Measurements from ENCODE around the gene PLD1. TPM values are rescaled to one million over a fixed set of nuclear protein-coding genes. Genes with fewer than 3 reads are reported as not detected.

PLD1 gene
- total RNA-seq, 1 donor from 2014 or later, result 8.8 TPM

DNA sequence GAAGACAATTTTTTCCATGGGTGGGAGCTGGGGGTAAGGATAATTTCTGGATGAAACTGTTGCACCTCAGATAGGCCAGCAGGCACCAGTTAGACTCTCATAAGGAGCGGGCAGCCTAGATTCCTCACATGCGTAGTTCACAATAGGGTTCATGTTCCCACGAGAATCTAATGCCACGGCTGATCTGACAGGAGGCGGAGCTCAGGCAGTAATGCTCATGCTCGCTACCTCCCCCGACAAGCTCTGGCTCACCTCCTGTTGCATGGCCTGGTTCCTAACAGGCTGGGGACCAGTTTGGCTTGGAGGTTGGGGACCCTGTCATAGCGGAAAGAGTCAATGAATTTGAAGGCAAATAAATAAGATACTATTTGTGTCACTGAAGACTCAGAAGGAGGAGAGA is 105.5 kb downstream of the PLD1 start:
- Histone ChIP-seq H3K4me1 (peaks cover 0 to 5% of the 10 kb centered on the region in 2 donors), H3K27me3 (no peaks in the 10 kb centered on the region), H3K4me3 (no peak overlapping the region), H3K27ac (no peak overlapping the region), H3K9me3 (peaks cover 0 to 11% of the 10 kb centered on the region in 2 donors), H3K36me3 (peaks cover 0 to 7% of the 10 kb centered on the region in 2 donors)
- TF ChIP-seq, protein P1, sequence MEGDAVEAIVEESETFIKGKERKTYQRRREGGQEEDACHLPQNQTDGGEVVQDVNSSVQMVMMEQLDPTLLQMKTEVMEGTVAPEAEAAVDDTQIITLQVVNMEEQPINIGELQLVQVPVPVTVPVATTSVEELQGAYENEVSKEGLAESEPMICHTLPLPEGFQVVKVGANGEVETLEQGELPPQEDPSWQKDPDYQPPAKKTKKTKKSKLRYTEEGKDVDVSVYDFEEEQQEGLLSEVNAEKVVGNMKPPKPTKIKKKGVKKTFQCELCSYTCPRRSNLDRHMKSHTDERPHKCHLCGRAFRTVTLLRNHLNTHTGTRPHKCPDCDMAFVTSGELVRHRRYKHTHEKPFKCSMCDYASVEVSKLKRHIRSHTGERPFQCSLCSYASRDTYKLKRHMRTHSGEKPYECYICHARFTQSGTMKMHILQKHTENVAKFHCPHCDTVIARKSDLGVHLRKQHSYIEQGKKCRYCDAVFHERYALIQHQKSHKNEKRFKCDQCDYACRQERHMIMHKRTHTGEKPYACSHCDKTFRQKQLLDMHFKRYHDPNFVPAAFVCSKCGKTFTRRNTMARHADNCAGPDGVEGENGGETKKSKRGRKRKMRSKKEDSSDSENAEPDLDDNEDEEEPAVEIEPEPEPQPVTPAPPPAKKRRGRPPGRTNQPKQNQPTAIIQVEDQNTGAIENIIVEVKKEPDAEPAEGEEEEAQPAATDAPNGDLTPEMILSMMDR (IDR thresholded peaks at IDR 0.05), result no peak
- no peak for DNase-seq (ENCODE audit: low spot score in 2 of 2)
- intact Hi-C loops (cut with DNase I), result loop anchor here (1.0 to 5.0 kb wide), 2 partner anchors 53 to 67 kb away; no protein-coding TSS in a partner anchor

DNA sequence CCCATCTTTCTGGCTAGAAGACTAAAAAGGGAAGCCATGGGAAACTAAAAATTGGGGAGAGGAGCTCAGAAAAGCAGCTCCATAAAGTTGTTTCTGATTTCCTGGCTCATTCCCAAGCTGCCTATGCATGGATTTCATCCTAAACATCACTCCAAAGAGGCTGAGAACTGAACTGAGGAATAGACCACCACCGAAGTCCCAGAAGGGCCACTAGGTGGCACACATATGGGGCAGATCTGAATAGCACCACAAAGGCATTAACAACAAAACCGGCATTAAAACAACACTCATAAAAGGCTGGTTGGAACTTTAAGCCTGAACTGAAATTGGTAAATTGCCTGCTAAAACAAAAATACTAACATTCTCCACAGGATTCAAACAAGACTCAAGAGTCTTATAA is 106.3 kb downstream of the PLD1 start:
- intact Hi-C loops (cut with DNase I), result loop anchor here (1.0 kb wide), 1 partner anchor 68 kb away; no protein-coding TSS in a partner anchor

DNA sequence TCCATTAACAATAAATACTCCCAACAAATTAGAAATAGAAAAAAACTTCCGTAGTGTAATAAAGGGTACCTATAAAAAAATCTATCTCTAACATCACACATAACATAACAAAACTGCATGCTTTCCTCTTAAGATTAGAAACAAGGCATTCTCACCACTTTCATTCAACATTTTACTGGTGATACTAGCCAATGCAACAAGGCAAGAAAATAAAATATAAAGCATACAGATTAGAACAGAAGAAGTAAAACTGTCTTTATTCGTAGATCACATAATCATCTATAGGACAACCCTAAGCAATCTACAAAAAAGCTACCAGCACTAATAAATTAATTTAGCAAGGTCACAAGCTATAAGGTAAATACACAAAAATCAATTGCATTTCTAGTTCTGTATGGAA is 107.1 kb downstream of the PLD1 start:
- H3K4me3 ChIP-seq, result no peak overlapping the region
- no peak for DNase-seq (ENCODE audit: low spot score in 2 of 2)
- peaks cover 0 to 11% of the 10 kb centered on the region in 2 donors for H3K9me3 ChIP-seq
- intact Hi-C loops (cut with DNase I), result no loop called here
- TF ChIP-seq, protein P1 (IDR thresholded peaks at IDR 0.05), result no peak
- peaks cover 0 to 5% of the 10 kb centered on the region in 2 donors for H3K4me1 ChIP-seq
- H3K27ac ChIP-seq, result no peak overlapping the region
- no peaks in the 10 kb centered on the region for H3K27me3 ChIP-seq
- peaks cover 0 to 9% of the 10 kb centered on the region in 2 donors for H3K36me3 ChIP-seq

More for the DNA sequence above, 106.3 kb downstream of the PLD1 start:
- H3K27me3 ChIP-seq, result no peaks in the 10 kb centered on the region
- peaks cover 0 to 11% of the 10 kb centered on the region in 2 donors for H3K9me3 ChIP-seq
- no peak overlapping the region for H3K4me3 ChIP-seq
- H3K36me3 ChIP-seq, result peaks cover 0 to 7% of the 10 kb centered on the region in 2 donors
- H3K27ac ChIP-seq, result no peak overlapping the region
- no peak for DNase-seq (ENCODE audit: low spot score in 2 of 2)
- TF ChIP-seq, protein P1 (IDR thresholded peaks at IDR 0.05), result peak in 1 of 3 experiments; percentile 42
- peaks cover 0 to 5% of the 10 kb centered on the region in 2 donors for H3K4me1 ChIP-seq

DNA sequence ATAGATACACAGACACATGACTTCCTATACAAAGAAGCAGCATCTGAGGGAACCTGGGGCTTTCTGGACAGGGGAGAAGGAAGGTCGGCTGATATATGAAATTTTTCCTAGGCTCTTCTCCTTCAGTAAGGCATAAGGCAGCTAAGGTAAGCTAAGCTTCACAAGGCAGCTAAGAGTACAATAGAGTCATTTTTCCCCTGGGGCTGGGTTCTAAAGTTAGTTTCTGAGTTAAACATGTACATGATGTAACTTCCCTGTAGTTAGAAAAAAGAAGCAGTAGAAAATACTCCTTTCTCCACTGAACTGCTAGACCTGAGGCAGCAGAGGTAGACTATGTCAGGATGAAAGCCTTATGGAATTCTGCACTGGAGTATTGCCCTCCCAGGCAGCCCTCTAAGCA is 109.6 kb downstream of the PLD1 start:
- H3K4me1 ChIP-seq, result peaks cover 0 to 5% of the 10 kb centered on the region in 2 donors
- DNase-seq (ENCODE audit: low spot score in 2 of 2), result no peak
- H3K36me3 ChIP-seq, result peaks cover 4 to 5% of the 10 kb centered on the region in 2 donors
- peaks cover 0 to 11% of the 10 kb centered on the region in 2 donors for H3K9me3 ChIP-seq
- TF ChIP-seq, protein P1 (IDR thresholded peaks at IDR 0.05), result no peak
- no peak overlapping the region for H3K4me3 ChIP-seq
- H3K27me3 ChIP-seq, result no peaks in the 10 kb centered on the region
- H3K27ac ChIP-seq, result peak overlapping the region in 1 of 2 donors; percentile 39
- intact Hi-C loops (cut with DNase I), result no loop called here

DNA sequence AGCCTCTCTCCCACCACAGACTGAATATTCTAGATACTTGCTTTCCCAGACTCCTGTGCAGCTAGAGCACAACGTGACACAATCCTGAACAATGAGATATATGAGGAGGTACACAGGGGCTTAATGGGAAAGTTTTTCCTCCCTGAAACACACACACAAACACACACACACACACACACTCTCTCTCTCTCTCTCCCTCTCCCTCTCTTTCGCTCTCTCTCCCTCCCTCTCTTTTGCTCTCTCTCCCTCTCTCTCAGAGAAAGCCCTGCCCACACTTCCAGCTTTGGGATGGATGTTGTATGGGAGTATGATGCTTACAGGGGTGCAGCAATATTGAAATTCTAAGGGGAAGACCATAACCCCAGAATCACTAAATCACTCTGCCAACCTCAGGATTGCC is 110.1 kb downstream of the PLD1 start:
- Histone ChIP-seq H3K9me3 (peaks cover 0 to 11% of the 10 kb centered on the region in 2 donors), H3K4me3 (no peak overlapping the region), H3K27ac (peak overlapping the region in 1 of 2 donors; percentile 39), H3K27me3 (no peaks in the 10 kb centered on the region), H3K4me1 (peaks cover under 1 to 7% of the 10 kb centered on the region in 2 donors), H3K36me3 (peaks cover 4 to 5% of the 10 kb centered on the region in 2 donors)
- no peak for DNase-seq (ENCODE audit: low spot score in 2 of 2)
- TF ChIP-seq, protein P1 (IDR thresholded peaks at IDR 0.05), result no peak
- intact Hi-C loops (cut with DNase I), result no loop called here
